Activated CD4-positive, CD25-positive, alpha-beta regulatory T cell treated with anti-CD3 and anti-CD28 coated beads, Interleukin-2, amount 50 U/mL, for 16 hours (primary cell): Measurements from ENCODE around the gene EIF2B2.

ENCODE experiments used
- DNase-seq: peaks from one replicate; pipeline ENCODE4 v3.0.0-alpha.2; 2020; ENCODE audit warnings: low read depth, low spot score

EIF2B2 gene

GRCh38 chr14:75002392-75003249 lies at the start of gene EIF2B2:
EIF2B2 (plus strand) TSS chr14:75002921; CDS start chr14:75002991, 70 bp downstream.
- peak; percentile 99 for DNase-seq

- no peak for DNase-seq
Measured at GRCh38 chr14:74953686-74954085, 49.0 kb upstream of the EIF2B2 start.

GRCh38 chr14:74954232-74954946 lies 48.3 kb upstream of the EIF2B2 start:
- no peak for DNase-seq

GRCh38 chr14:74954947-74955228 lies 47.8 kb upstream of the EIF2B2 start:
- no peak for DNase-seq

- DNase-seq: no peak
Measured at GRCh38 chr14:74955229-74956026, 47.3 kb upstream of the EIF2B2 start, which contains the start of gene PGF. PGF (minus strand) TSS chr14:74955597; CDS start chr14:74955242, 355 bp downstream.

- DNase-seq: no peak
Measured at GRCh38 chr14:74956027-74956279, 46.8 kb upstream of the EIF2B2 start.

GRCh38 chr14:74956280-74957072 lies 46.2 kb upstream of the EIF2B2 start:
- no peak for DNase-seq

GRCh38 chr14:74959596-74960180 lies 43.0 kb upstream of the EIF2B2 start:
- no peak for DNase-seq

- no peak for DNase-seq
Measured at GRCh38 chr14:74960736-74961135, 42.0 kb upstream of the EIF2B2 start.

GRCh38 chr14:74961238-74961911 lies 41.3 kb upstream of the EIF2B2 start:
- no peak for DNase-seq

GRCh38 chr14:74962046-74962445 lies 40.7 kb upstream of the EIF2B2 start:
- DNase-seq: no peak

GRCh38 chr14:74962493-74962892 lies 40.2 kb upstream of the EIF2B2 start:
- no peak for DNase-seq

- DNase-seq: no peak
Measured at GRCh38 chr14:74963178-74963704, 39.5 kb upstream of the EIF2B2 start.

- DNase-seq: no peak
Measured at GRCh38 chr14:74963705-74964271, 38.9 kb upstream of the EIF2B2 start.

GRCh38 chr14:74964787-74965485 lies 37.8 kb upstream of the EIF2B2 start:
- DNase-seq: no peak

- no peak for DNase-seq
Measured at GRCh38 chr14:74965486-74966153, 37.1 kb upstream of the EIF2B2 start.

GRCh38 chr14:74968811-74969210 lies 33.9 kb upstream of the EIF2B2 start:
- DNase-seq: no peak

GRCh38 chr14:74973003-74973653 lies 29.6 kb upstream of the EIF2B2 start:
- no peak for DNase-seq
